CD8-positive, alpha-beta memory T cell (primary cell): ENCODE results near the gene LRWD1. TPM values are rescaled to one million over a fixed set of nuclear protein-coding genes. Genes with fewer than 3 reads are reported as not detected.

Source experiments
- CTCF ChIA-PET: fragments of 350-600 bp; sonication (Branson Sonifier 250); formaldehyde crosslinking; loops from one replicate; lab custom pipeline; 2021; ENCODE audit warnings: antibody characterized with exemption; lab: Charles Lee
- POLR2A ChIA-PET: fragments of 350-600 bp; sonication (Branson Sonifier 250); formaldehyde crosslinking; loops from one replicate; lab custom pipeline; 2021; ENCODE audit warnings: antibody characterized with exemption; lab: Charles Lee
- DNase-seq, 5 donors: peaks; one replicate each; pipeline versions ENCODE4 v3.0.0 to v3.0.0-alpha.2; 2020 to 2022; ENCODE audit warnings: mixed read lengths in 1 of 5
- H3K27ac ChIP-seq: one replicate; pipeline ENCODE4 v1.7.0; 2013; ENCODE audit warnings: low read depth, mild to moderate bottlenecking, low read length, moderate library complexity
- H3K27me3 ChIP-seq: 2 replicates; pipeline ENCODE4 v1.7.0; 2013; ENCODE audit warnings: low read length, mild to moderate bottlenecking; ENCODE audit not compliant: insufficient read depth, poor library complexity, severe bottlenecking
- H3K36me3 ChIP-seq: 2 replicates; pipeline ENCODE4 v1.7.0; 2013; ENCODE audit warnings: mild to moderate bottlenecking, low read length, moderate library complexity; ENCODE audit not compliant: insufficient read depth
- H3K4me1 ChIP-seq: 2 replicates; pipeline ENCODE4 v1.7.0; 2013; ENCODE audit warnings: mild to moderate bottlenecking, low read length, moderate library complexity; ENCODE audit not compliant: insufficient read depth
- H3K4me3 ChIP-seq: 2 replicates; pipeline ENCODE4 v1.7.0; 2013; ENCODE audit warnings: mild to moderate bottlenecking, low read length
- H3K9me3 ChIP-seq: 2 replicates; pipeline ENCODE4 v1.7.0; 2013; ENCODE audit warnings: mild to moderate bottlenecking, low read length
- H3K27ac Mint-ChIP-seq, 8 donors: one replicate each; pipeline ENCODE4 v1.8.0; 2020 to 2021; ENCODE audit warnings: mixed read lengths in 8 of 8, mild to moderate bottlenecking in 6 of 8, inconsistent platforms in 3 of 8, moderate library complexity in 3 of 8
- H3K27me3 Mint-ChIP-seq, 2 donors: one replicate each; pipeline ENCODE4 v1.8.0; 2020 to 2021; ENCODE audit warnings: mixed read lengths in 2 of 2, mild to moderate bottlenecking in 1 of 2, moderate library complexity in 1 of 2
- H3K36me3 Mint-ChIP-seq, 3 donors: one replicate each; pipeline ENCODE4 v1.8.0; 2020 to 2021; ENCODE audit warnings: mixed read lengths in 3 of 3, inconsistent platforms in 1 of 3, mild to moderate bottlenecking in 1 of 3
- H3K4me1 Mint-ChIP-seq, 3 donors: one replicate each; pipeline ENCODE4 v1.8.0; 2020 to 2021; ENCODE audit warnings: mixed read lengths in 3 of 3, inconsistent platforms in 1 of 3, mild to moderate bottlenecking in 1 of 3
- H3K4me3 Mint-ChIP-seq, 7 donors: one replicate each; pipeline ENCODE4 v1.8.0; 2020 to 2021; ENCODE audit warnings: mixed read lengths in 7 of 7, mild to moderate bottlenecking in 6 of 7, moderate library complexity in 4 of 7, inconsistent platforms in 2 of 7
- H3K9me3 Mint-ChIP-seq, 5 donors: one replicate each; pipeline ENCODE4 v1.8.0; 2020 to 2022; ENCODE audit warnings: mixed read lengths in 5 of 5, mild to moderate bottlenecking in 3 of 5, moderate library complexity in 2 of 5, inconsistent platforms in 1 of 5
- polyA plus RNA-seq: library from polyadenylated mRNA; unstranded; fragments of 300-500 nt; fragmentation: Illumina TruSeq; gene quantifications from one replicate; pipeline ENCODE4 v1.2.3, GENCODE V29; 2021
- total RNA-seq, 2 experiments: library from RNA; stranded (reverse); gene quantifications; one replicate each; pipeline ENCODE4 v1.2.3, GENCODE V29; 2021

The LRWD1 gene
- total RNA-seq = 10 to 100 TPM; 29.9 to 30.1 TPM
- 14.6 TPM for polyA plus RNA-seq

GRCh38 chr7:102464577-102465280 is at the start of gene LRWD1, which contains the start of gene ALKBH4:
TSS of gene LRWD1 (plus strand) at chr7:102464984. CDS start at chr7:102465081, 97 bp downstream.
TSS of gene ALKBH4 (minus strand) at chr7:102464863. CDS start at chr7:102464836, 27 bp downstream.
- Mint-ChIP-seq H3K4me1 (peaks cover 29 to 45% (median 41%) of the 10 kb centered on the region in 3 donors), H3K27ac (peak within 1 kb of the TSS; percentile 79 to 95 (median 88)), H3K27me3 (no peaks in the 10 kb centered on the region), H3K36me3 (peaks cover 0 to 14% (median 4%) of the 10 kb centered on the region in 3 donors), H3K4me3 (peak within 1 kb of the TSS; percentile 88 to 96 (median 93)), H3K9me3 (no peaks in the 10 kb centered on the region)
- Histone ChIP-seq H3K36me3 (no peaks in the 10 kb centered on the region), H3K9me3 (no peaks in the 10 kb centered on the region), H3K27ac (peak within 1 kb of the TSS; percentile 77), H3K4me3 (peak within 1 kb of the TSS; percentile 94), H3K27me3 (no peaks in the 10 kb centered on the region), H3K4me1 (peaks cover 21% of the 10 kb centered on the region)
- ChIA-PET POLR2A (interaction anchor here (0.6 to 1.0 kb wide), 4 partner anchors 30 to 1143 kb away, joined by 3 read pairs; no protein-coding TSS in a partner anchor), CTCF (interaction anchor here (0.6 to 1.3 kb wide), 5 partner anchors 9 to 54 kb away, joined by 3 to 4 read pairs (median 3); no protein-coding TSS in a partner anchor)
- DNase-seq = peak; percentile 90 to 95 (median 93)

- Histone ChIP-seq H3K9me3 (no peaks in the 10 kb centered on the region), H3K27ac (peak overlapping the region; percentile 45), H3K4me1 (peaks cover 64% of the 10 kb centered on the region), H3K27me3 (no peaks in the 10 kb centered on the region), H3K36me3 (no peaks in the 10 kb centered on the region), H3K4me3 (peak overlapping the region; percentile 47)
- Mint-ChIP-seq H3K4me1 (peaks cover 51 to 73% (median 70%) of the 10 kb centered on the region in 3 donors), H3K27ac (peak overlapping the region; percentile 93 to 100 (median 97)), H3K9me3 (no peaks in the 10 kb centered on the region), H3K27me3 (no peaks in the 10 kb centered on the region), H3K4me3 (peak overlapping the region; percentile 49 to 93 (median 84)), H3K36me3 (peaks cover 13 to 52% (median 15%) of the 10 kb centered on the region in 3 donors)
- CTCF ChIA-PET = interaction anchor here (0.9 to 3.0 kb wide), 8 partner anchors 10 to 50 kb away, joined by 3 to 24 read pairs (median 8); partner anchors contain the start of gene ALKBH4
- DNase-seq = peak; percentile 52 to 80 (median 63)
- POLR2A ChIA-PET = interaction anchor here (0.6 to 1.5 kb wide), 7 partner anchors 10 to 50 kb away, joined by 3 to 22 read pairs (median 3); partner anchors contain the start of gene PRKRIP1
Observed at GRCh38 chr7:102415685-102416225, 49.0 kb upstream of the LRWD1 start.

DNA sequence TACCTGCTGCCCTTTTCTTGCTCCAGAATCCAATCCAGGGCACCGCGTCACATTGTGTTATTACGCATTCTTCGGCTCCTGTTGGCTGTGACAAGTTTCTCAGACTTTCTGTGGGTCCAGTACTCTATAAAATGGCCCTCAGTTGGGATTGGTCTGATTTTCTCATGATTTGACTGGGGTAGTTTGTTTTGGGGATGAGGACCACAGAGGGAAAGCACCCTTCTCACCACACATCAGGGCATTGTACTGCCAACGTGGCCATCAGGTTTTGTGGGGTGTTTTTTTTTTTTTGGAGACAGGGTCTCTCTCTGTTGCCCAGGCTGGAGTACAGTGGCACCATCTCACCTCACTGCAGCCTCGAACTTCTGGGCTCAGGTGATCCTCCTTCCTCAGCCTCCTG is 48.4 kb upstream of the LRWD1 start:
- no peaks in the 10 kb centered on the region for H3K27me3 ChIP-seq
- POLR2A ChIA-PET = interaction anchor here (0.6 to 1.5 kb wide), 6 partner anchors 10 to 50 kb away, joined by 3 to 22 read pairs (median 3); partner anchors contain the start of gene PRKRIP1
- H3K4me3 ChIP-seq = peak overlapping the region; percentile 47
- no peaks in the 10 kb centered on the region for H3K9me3 ChIP-seq
- CTCF ChIA-PET = interaction anchor here (0.9 to 3.0 kb wide), 5 partner anchors 9 to 50 kb away, joined by 7 to 24 read pairs (median 14); no protein-coding TSS in a partner anchor
- H3K27me3 Mint-ChIP-seq = no peaks in the 10 kb centered on the region
- H3K36me3 Mint-ChIP-seq = peaks cover 16 to 52% (median 16%) of the 10 kb centered on the region in 3 donors
- peak overlapping the region; percentile 49 to 93 (median 84) for H3K4me3 Mint-ChIP-seq
- H3K4me1 Mint-ChIP-seq = peaks cover 56 to 78% (median 75%) of the 10 kb centered on the region in 3 donors
- no peak for DNase-seq
- H3K36me3 ChIP-seq = no peaks in the 10 kb centered on the region
- no peaks in the 10 kb centered on the region for H3K9me3 Mint-ChIP-seq
- H3K4me1 ChIP-seq = peaks cover 70% of the 10 kb centered on the region
- peak overlapping the region; percentile 93 to 100 (median 97) for H3K27ac Mint-ChIP-seq
- H3K27ac ChIP-seq = peak overlapping the region; percentile 45

GRCh38 chr7:102417105-102417504 is 47.7 kb upstream of the LRWD1 start:
- Histone ChIP-seq H3K4me3 (no peak overlapping the region), H3K27ac (no peak overlapping the region), H3K27me3 (no peaks in the 10 kb centered on the region), H3K4me1 (peaks cover 75% of the 10 kb centered on the region), H3K36me3 (no peaks in the 10 kb centered on the region), H3K9me3 (no peaks in the 10 kb centered on the region)
- Mint-ChIP-seq H3K36me3 (peaks cover 12 to 50% (median 13%) of the 10 kb centered on the region in 3 donors), H3K4me1 (peaks cover 58 to 83% (median 75%) of the 10 kb centered on the region in 3 donors), H3K27me3 (no peaks in the 10 kb centered on the region), H3K27ac (peak overlapping the region; percentile 93 to 100 (median 97)), H3K9me3 (no peaks in the 10 kb centered on the region), H3K4me3 (peak overlapping the region; percentile 18 to 93 (median 69))
- ChIA-PET POLR2A (interaction anchor here (0.6 to 0.8 kb wide), 3 partner anchors 8 to 12 kb away, joined by 3 to 12 read pairs (median 4); no protein-coding TSS in a partner anchor), CTCF (no interaction called here)
- DNase-seq = peak in 2 of 5 donors; percentile 60 to 64

- DNase-seq = no peak
- Histone ChIP-seq H3K4me1 (peaks cover 71% of the 10 kb centered on the region), H3K9me3 (no peaks in the 10 kb centered on the region), H3K27me3 (no peaks in the 10 kb centered on the region), H3K27ac (no peak overlapping the region), H3K36me3 (no peaks in the 10 kb centered on the region), H3K4me3 (no peak overlapping the region)
- Mint-ChIP-seq H3K4me3 (peak overlapping the region in 4 of 7 donors; percentile 19 to 56 (median 46)), H3K27me3 (no peaks in the 10 kb centered on the region), H3K27ac (peak overlapping the region in 7 of 8 donors; percentile 88 to 99 (median 96)), H3K9me3 (no peaks in the 10 kb centered on the region), H3K36me3 (peaks cover 12 to 45% (median 13%) of the 10 kb centered on the region in 3 donors), H3K4me1 (peaks cover 52 to 78% (median 66%) of the 10 kb centered on the region in 3 donors)
- CTCF ChIA-PET = interaction anchor here (1.2 kb wide), 2 partner anchors 13 to 20 kb away, joined by 3 read pairs; no protein-coding TSS in a partner anchor
- POLR2A ChIA-PET = no interaction called here
Observed at GRCh38 chr7:102418592-102418991, 46.2 kb upstream of the LRWD1 start.

- Mint-ChIP-seq H3K27me3 (peaks cover 0 to 2% of the 10 kb centered on the region in 2 donors), H3K27ac (no peak overlapping the region), H3K36me3 (peaks cover 12 to 55% (median 13%) of the 10 kb centered on the region in 3 donors), H3K4me1 (peaks cover 61 to 80% (median 71%) of the 10 kb centered on the region in 3 donors), H3K9me3 (peaks cover 0 to 1% (median 0%) of the 10 kb centered on the region in 5 donors), H3K4me3 (no peak overlapping the region)
- Histone ChIP-seq H3K4me3 (no peak overlapping the region), H3K36me3 (no peaks in the 10 kb centered on the region), H3K27ac (peak overlapping the region; percentile 41), H3K27me3 (no peaks in the 10 kb centered on the region), H3K4me1 (peaks cover 76% of the 10 kb centered on the region), H3K9me3 (no peaks in the 10 kb centered on the region)
- POLR2A ChIA-PET = interaction anchor here (1.2 kb wide), 1 partner anchor 10 kb away, joined by 3 read pairs; no protein-coding TSS in a partner anchor
- CTCF ChIA-PET = interaction anchor here (1.0 to 1.1 kb wide), 2 partner anchors 9 to 11 kb away, joined by 3 read pairs; no protein-coding TSS in a partner anchor
- DNase-seq = no peak
Observed at GRCh38 chr7:102421706-102422240, 43.0 kb upstream of the LRWD1 start.

DNA sequence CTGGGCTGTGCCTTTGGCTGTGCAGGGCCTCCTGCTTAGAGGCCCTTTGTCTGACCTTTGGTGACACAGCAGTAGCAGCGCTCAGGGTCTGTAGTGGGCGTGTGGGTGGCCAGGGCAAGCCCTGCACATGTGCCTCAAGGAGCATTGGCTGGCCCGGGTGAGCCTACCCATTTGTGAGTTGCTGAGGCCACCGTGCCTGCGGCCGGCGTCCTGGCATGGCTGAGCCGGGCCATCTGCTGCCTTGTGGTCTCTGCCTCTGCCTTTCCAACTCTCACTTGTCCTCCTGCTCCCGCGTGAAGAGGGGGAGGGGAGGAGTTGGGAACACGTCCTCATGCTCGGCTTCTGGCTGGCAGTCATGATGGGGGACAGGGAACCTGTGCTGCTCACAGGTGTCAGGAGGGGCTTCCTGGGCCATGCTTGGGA is 40.6 kb upstream of the LRWD1 start:
- CTCF ChIA-PET = interaction anchor here (1.7 to 3.8 kb wide), 3 partner anchors 9 to 26 kb away, joined by 6 to 14 read pairs (median 14); no protein-coding TSS in a partner anchor
- peaks cover 0 to 2% of the 10 kb centered on the region in 2 donors for H3K27me3 Mint-ChIP-seq
- no peak overlapping the region for H3K27ac ChIP-seq
- H3K27ac Mint-ChIP-seq = peak overlapping the region; percentile 98 to 100 (median 100)
- H3K36me3 ChIP-seq = no peaks in the 10 kb centered on the region
- H3K4me3 ChIP-seq = no peak overlapping the region
- H3K4me1 Mint-ChIP-seq = peaks cover 57 to 80% (median 69%) of the 10 kb centered on the region in 3 donors
- peaks cover 77% of the 10 kb centered on the region for H3K4me1 ChIP-seq
- POLR2A ChIA-PET = no interaction called here
- H3K4me3 Mint-ChIP-seq = peak overlapping the region in 4 of 7 donors; percentile 20 to 90 (median 53)
- DNase-seq = no peak
- no peaks in the 10 kb centered on the region for H3K27me3 ChIP-seq
- H3K9me3 Mint-ChIP-seq = peaks cover 0 to 1% (median 0%) of the 10 kb centered on the region in 5 donors
- peaks cover 8 to 43% (median 9%) of the 10 kb centered on the region in 3 donors for H3K36me3 Mint-ChIP-seq
- H3K9me3 ChIP-seq = no peaks in the 10 kb centered on the region
